Caco-2 (cell line): ENCODE measurements around the gene ABCA13. TPM values are rescaled to one million over a fixed set of nuclear protein-coding genes. Genes with fewer than 3 reads are reported as not detected.

Experiments used
- BruUV-seq: library from RNA; stranded (reverse); fragments of 400-500 nt; replicated peaks from 2 replicates; lab custom pipeline; 2021; lab: Mats Ljungman, UMichigan
- CTCF ChIA-PET: fragments of 300-600 bp; sonication (Branson Sonifier 250); formaldehyde crosslinking; loops from one replicate; lab custom pipeline; 2022; ENCODE audit warnings: antibody characterized with exemption; lab: Charles Lee
- POLR2A ChIA-PET: fragments of 300-600 bp; sonication (Branson Sonifier 250); formaldehyde crosslinking; loops from one replicate; lab custom pipeline; 2022; ENCODE audit warnings: antibody characterized with exemption; lab: Charles Lee
- DNase-seq, 2 experiments: peaks; one replicate each; pipeline versions ENCODE4 v3.0.0 to v3.0.0-alpha.2; 2020 to 2022
- H3K27me3 ChIP-seq: replicated peaks from 2 replicates; pipeline ENCODE4 v1.6.0; 2011; ENCODE audit warnings: low read length; ENCODE audit not compliant: control insufficient read depth, insufficient read depth
- H3K36me3 ChIP-seq: 2 replicates; pipeline ENCODE4 v1.5.1; 2011; ENCODE audit warnings: low read length; ENCODE audit not compliant: control insufficient read depth, insufficient read depth
- H3K4me1 ChIP-seq: fragments of 250-450 bp; sonication (Bioruptor Pico); 2 replicates; pipeline ENCODE4 v1.5.1; 2020; ENCODE audit warnings: mild to moderate bottlenecking
- H3K4me3 ChIP-seq: 2 replicates; pipeline ENCODE4 v1.5.1; 2011; ENCODE audit warnings: low read depth, mild to moderate bottlenecking, control low read depth, low read length
- H3K9me3 ChIP-seq: fragments of 250-450 bp; sonication (Bioruptor Pico); 2 replicates; pipeline ENCODE4 v1.5.1; 2020; ENCODE audit warnings: mild to moderate bottlenecking, moderate library complexity
- H3K27ac Mint-ChIP-seq: one replicate; pipeline ENCODE4 v1.8.0; 2022; ENCODE audit warnings: mixed read lengths; ENCODE audit not compliant: unreplicated experiment
- H3K27me3 Mint-ChIP-seq: one replicate; pipeline ENCODE4 v1.8.0; 2022; ENCODE audit warnings: mixed read lengths; ENCODE audit not compliant: insufficient read depth, unreplicated experiment
- H3K36me3 Mint-ChIP-seq: one replicate; pipeline ENCODE4 v1.8.0; 2022; ENCODE audit warnings: mild to moderate bottlenecking, mixed read lengths; ENCODE audit not compliant: insufficient read depth, unreplicated experiment
- H3K4me1 Mint-ChIP-seq: one replicate; pipeline ENCODE4 v1.8.0; 2022; ENCODE audit warnings: low read depth, mixed read lengths; ENCODE audit not compliant: unreplicated experiment
- H3K4me3 Mint-ChIP-seq: one replicate; pipeline ENCODE4 v1.8.0; 2022; ENCODE audit warnings: mild to moderate bottlenecking, moderate library complexity, mixed read lengths; ENCODE audit not compliant: unreplicated experiment
- H3K9me3 Mint-ChIP-seq: one replicate; pipeline ENCODE4 v1.8.0; 2022; ENCODE audit warnings: mixed read lengths; ENCODE audit not compliant: unreplicated experiment
- CTCF ChIP-seq, 2 experiments: fragments of 200-600 bp in 1 of 2; IDR thresholded peaks; 1 replicate in 1 of 2; 2 replicates in 1 of 2; pipeline versions ENCODE4 v1.5.1 to v1.8.0; 2011 to 2022; ENCODE audit warnings: antibody characterized with exemption in 1 of 2, control low read depth in 1 of 2, inconsistent platforms in 1 of 2, low read depth in 1 of 2, low read length in 1 of 2, mild to moderate bottlenecking in 1 of 2, moderate library complexity in 1 of 2; ENCODE audit not compliant: insufficient read depth in 1 of 2, severe bottlenecking in 1 of 2, unreplicated experiment in 1 of 2
- intact Hi-C: fragments of 100-400 bp; cut with micrococcal nuclease; formaldehyde crosslinking; loops from one replicate; pipeline ENCODE4 v1.10.0; 2022; ENCODE audit not compliant: unreplicated experiment
- total RNA-seq: library from RNA; stranded (reverse); gene quantifications from 2 replicates; pipeline ENCODE4 v1.2.3, GENCODE V29; 2022

The ABCA13 gene
- total RNA-seq, 1 experiment from 2014 or later, result 0.07 TPM

- H3K27ac Mint-ChIP-seq, result no peak overlapping the region
- no TSS peak for BruUV-seq
- no peak overlapping the region for H3K4me3 ChIP-seq
- TF ChIP-seq CTCF (IDR thresholded peaks at IDR 0.05; ENCODE audit: insufficient read depth in 1 of 2, low read depth in 1 of 2, low read length in 1 of 2, severe bottlenecking in 1 of 2, unreplicated experiment in 1 of 2), result no peak
- DNase-seq, result no peak
- POLR2A ChIA-PET, result no interaction called here
- H3K9me3 Mint-ChIP-seq, result peaks cover 17% of the 10 kb centered on the region
- H3K9me3 ChIP-seq, result no peaks in the 10 kb centered on the region
- no peak overlapping the region for H3K4me3 Mint-ChIP-seq
- no peaks in the 10 kb centered on the region for H3K36me3 Mint-ChIP-seq
- no peaks in the 10 kb centered on the region for H3K4me1 ChIP-seq
- H3K4me1 Mint-ChIP-seq, result no peaks in the 10 kb centered on the region
- peaks cover 5% of the 10 kb centered on the region for H3K27me3 Mint-ChIP-seq
- CTCF ChIA-PET, result no interaction called here
- no peaks in the 10 kb centered on the region for H3K36me3 ChIP-seq
- no peaks in the 10 kb centered on the region for H3K27me3 ChIP-seq
- intact Hi-C loops, result no loop called here
Observed at GRCh38 chr7:48217753-48218152, 46.5 kb downstream of the ABCA13 start.

DNA sequence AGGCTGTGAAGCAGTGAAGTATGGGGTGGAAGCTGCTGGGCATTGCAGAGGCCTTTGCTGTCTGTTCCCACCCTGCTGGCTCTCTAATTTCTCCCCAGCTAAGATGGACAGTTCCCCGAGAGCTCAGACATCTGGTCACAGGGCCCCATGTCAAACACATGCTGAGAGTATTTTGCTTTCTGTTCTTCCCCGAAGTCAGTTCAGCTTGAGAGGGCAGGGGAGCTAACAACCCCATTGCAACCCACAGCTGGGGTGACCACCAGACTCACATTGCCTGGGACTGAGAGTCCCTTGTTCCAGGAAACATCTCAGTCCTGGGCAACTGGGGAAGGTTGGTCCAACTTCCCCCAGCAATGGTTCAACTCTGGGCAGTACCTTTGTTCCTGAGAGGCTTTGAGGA is 52.8 kb downstream of the ABCA13 start:
- H3K36me3 ChIP-seq, result no peaks in the 10 kb centered on the region
- Mint-ChIP-seq H3K9me3 (no peaks in the 10 kb centered on the region), H3K27ac (no peak overlapping the region), H3K4me1 (no peaks in the 10 kb centered on the region), H3K4me3 (no peak overlapping the region), H3K36me3 (no peaks in the 10 kb centered on the region), H3K27me3 (peaks cover 17% of the 10 kb centered on the region)
- DNase-seq, result no peak
- no peak for TF ChIP-seq CTCF (IDR thresholded peaks at IDR 0.05; ENCODE audit: insufficient read depth in 1 of 2, low read depth in 1 of 2, low read length in 1 of 2, severe bottlenecking in 1 of 2, unreplicated experiment in 1 of 2)
- H3K9me3 ChIP-seq, result no peaks in the 10 kb centered on the region
- H3K4me3 ChIP-seq, result no peak overlapping the region
- CTCF ChIA-PET, result no interaction called here
- H3K27me3 ChIP-seq, result no peaks in the 10 kb centered on the region
- intact Hi-C loops, result no loop called here
- no peaks in the 10 kb centered on the region for H3K4me1 ChIP-seq
- BruUV-seq, result no TSS peak
- POLR2A ChIA-PET, result no interaction called here

GRCh38 chr7:48225101-48225500 is 53.8 kb downstream of the ABCA13 start:
- H3K9me3 ChIP-seq, result no peaks in the 10 kb centered on the region
- Mint-ChIP-seq H3K36me3 (no peaks in the 10 kb centered on the region), H3K9me3 (no peaks in the 10 kb centered on the region), H3K4me1 (no peaks in the 10 kb centered on the region), H3K4me3 (no peak overlapping the region), H3K27ac (no peak overlapping the region), H3K27me3 (peaks cover 17% of the 10 kb centered on the region)
- no peak for DNase-seq
- no TSS peak for BruUV-seq
- no peak for TF ChIP-seq CTCF (IDR thresholded peaks at IDR 0.05; ENCODE audit: insufficient read depth in 1 of 2, low read depth in 1 of 2, low read length in 1 of 2, severe bottlenecking in 1 of 2, unreplicated experiment in 1 of 2)
- CTCF ChIA-PET, result no interaction called here
- POLR2A ChIA-PET, result interaction anchor here (0.6 kb wide), 1 partner anchor 86 kb away, joined by 3 read pairs; no protein-coding TSS in a partner anchor
- H3K27me3 ChIP-seq, result no peaks in the 10 kb centered on the region
- intact Hi-C loops, result no loop called here
- H3K36me3 ChIP-seq, result no peaks in the 10 kb centered on the region
- H3K4me3 ChIP-seq, result no peak overlapping the region
- no peaks in the 10 kb centered on the region for H3K4me1 ChIP-seq
